CD14-positive monocyte (primary cell): ENCODE results near the gene PELI2. TPM values are rescaled to one million over a fixed set of nuclear protein-coding genes. Genes with fewer than 3 reads are reported as not detected.

Experiments used
- DNase-seq, 3 donors: peaks; one replicate each; pipeline ENCODE4 v3.0.0-alpha.2; 2011 to 2022
- H2AFZ ChIP-seq: 2 replicates; pipeline ENCODE4 v1.6.0; 2012; ENCODE audit warnings: mild to moderate bottlenecking, low read depth, low read length, inconsistent platforms; ENCODE audit not compliant: insufficient read depth, poor library complexity, severe bottlenecking
- H3K27ac ChIP-seq, 2 donors: 1 replicate in 1 of 2; 2 replicates in 1 of 2; pipeline ENCODE4 v1.5.1; 2012 to 2013; ENCODE audit warnings: low read length in 2 of 2, control low read depth in 1 of 2, inconsistent platforms in 1 of 2, low read depth in 1 of 2, mild to moderate bottlenecking in 1 of 2
- H3K27me3 ChIP-seq, 2 donors: one replicate each; pipeline versions ENCODE4 v1.6.0 to v1.6.1; 2011 to 2013; ENCODE audit warnings: low read length in 2 of 2; ENCODE audit not compliant: control insufficient read depth in 2 of 2, insufficient read depth in 2 of 2
- H3K36me3 ChIP-seq, 2 donors: replicated peaks in 1 of 2; 1 replicate in 1 of 2; 2 replicates in 1 of 2; pipeline versions ENCODE4 v1.5.1 to v1.6.1; 2012 to 2013; ENCODE audit warnings: low read length in 2 of 2, control low read depth in 1 of 2, inconsistent platforms in 1 of 2, mild to moderate bottlenecking in 1 of 2; ENCODE audit not compliant: insufficient read depth in 2 of 2, control insufficient read depth in 1 of 2
- H3K4me1 ChIP-seq, 2 donors: 1 replicate in 1 of 2; 2 replicates in 1 of 2; pipeline versions ENCODE4 v1.5.1 to v1.6.1; 2012 to 2013; ENCODE audit warnings: low read length in 2 of 2, control low read depth in 1 of 2, inconsistent platforms in 1 of 2, mild to moderate bottlenecking in 1 of 2, moderate library complexity in 1 of 2; ENCODE audit not compliant: insufficient read depth in 2 of 2, control insufficient read depth in 1 of 2
- H3K4me2 ChIP-seq: replicated peaks from 2 replicates; pipeline ENCODE3; 2012; ENCODE audit warnings: low read length, moderate library complexity, mild to moderate bottlenecking; ENCODE audit not compliant: poor library complexity, severe bottlenecking; ENCODE audit errors: extremely low read depth
- H3K4me3 ChIP-seq, 3 experiments: fragments of 200-600 bp in 1 of 3; sonication (generic) in 1 of 3; replicated peaks in 1 of 3; 1 replicate in 2 of 3; 2 replicates in 1 of 3; pipeline ENCODE4 v1.5.1; 2011 to 2013; ENCODE audit warnings: low read length in 3 of 3, mild to moderate bottlenecking in 3 of 3, control low read depth in 2 of 3, low read depth in 2 of 3, inconsistent platforms in 1 of 3, moderate library complexity in 1 of 3
- H3K79me2 ChIP-seq: 2 replicates; pipeline ENCODE4 v1.6.0; 2012; ENCODE audit warnings: mild to moderate bottlenecking, control low read depth, inconsistent platforms, low read length, moderate library complexity; ENCODE audit not compliant: insufficient read depth
- H3K9ac ChIP-seq: 2 replicates; pipeline ENCODE4 v1.6.0; 2017; ENCODE audit warnings: low read length, mild to moderate bottlenecking; ENCODE audit not compliant: insufficient read depth, poor library complexity, severe bottlenecking
- H3K9me3 ChIP-seq, 2 donors: replicated peaks in 1 of 2; 1 replicate in 1 of 2; 2 replicates in 1 of 2; pipeline versions ENCODE4 v1.5.1 to v1.6.1; 2012 to 2013; ENCODE audit warnings: low read length in 2 of 2, control low read depth in 1 of 2; ENCODE audit not compliant: control insufficient read depth in 1 of 2, insufficient read depth in 1 of 2
- H4K20me1 ChIP-seq: 2 replicates; pipeline ENCODE4 v1.6.0; 2012; ENCODE audit warnings: mild to moderate bottlenecking, low read length, control low read depth, moderate library complexity; ENCODE audit not compliant: insufficient read depth
- H3K27ac Mint-ChIP-seq, 7 donors: one replicate each; pipeline ENCODE4 v1.8.0; 2020; ENCODE audit warnings: mild to moderate bottlenecking in 7 of 7, mixed read lengths in 7 of 7, moderate library complexity in 6 of 7, inconsistent platforms in 2 of 7
- H3K27me3 Mint-ChIP-seq, 3 donors: one replicate each; pipeline ENCODE4 v1.8.0; 2021 to 2022; ENCODE audit warnings: low read depth in 3 of 3, mild to moderate bottlenecking in 3 of 3, mixed read lengths in 3 of 3, moderate library complexity in 3 of 3, inconsistent platforms in 1 of 3
- H3K36me3 Mint-ChIP-seq, 2 donors: one replicate each; pipeline ENCODE4 v1.8.0; 2020; ENCODE audit warnings: mixed read lengths in 2 of 2, inconsistent platforms in 1 of 2, mild to moderate bottlenecking in 1 of 2
- H3K4me1 Mint-ChIP-seq: one replicate; pipeline ENCODE4 v1.8.0; 2020; ENCODE audit warnings: mild to moderate bottlenecking, mixed read lengths
- H3K4me3 Mint-ChIP-seq, 2 donors: one replicate each; pipeline ENCODE4 v1.8.0; 2020; ENCODE audit warnings: mild to moderate bottlenecking in 2 of 2, mixed read lengths in 2 of 2, moderate library complexity in 1 of 2
- H3K9me3 Mint-ChIP-seq, 7 donors: one replicate each; pipeline ENCODE4 v1.8.0; 2020 to 2022; ENCODE audit warnings: mixed read lengths in 7 of 7, mild to moderate bottlenecking in 6 of 7, moderate library complexity in 6 of 7, inconsistent platforms in 2 of 7
- WGBS: methylation state at CpG from one replicate; pipeline ENCODE4 v1.1.5; 2013; ENCODE audit warnings: missing lambda C conversion rate; ENCODE audit not compliant: insufficient coverage; 5-methylcytosine and 5-hydroxymethylcytosine counted together
- intact Hi-C, 2 donors: fragments of 100-400 bp; cut with micrococcal nuclease; formaldehyde crosslinking; loops; one replicate each; pipeline versions ENCODE4 v1.15.0 to v1.15.1; 2023
- polyA plus RNA-seq, 3 donors: library from polyadenylated mRNA; depleted of rRNA in 1 of 3; unstranded in 2 of 3; stranded (reverse) in 1 of 3; fragments of 300-500 nt in 2 of 3; fragments of >200 nt in 1 of 3; fragmentation: Illumina TruSeq in 2 of 3; gene quantifications; 1 replicate in 2 of 3; 2 replicates in 1 of 3; pipeline ENCODE4 v1.2.3, GENCODE V29; 2012 to 2021
- TF ChIP-seq, protein P1 (sequence below): fragments of 200-600 bp; IDR thresholded peaks from one replicate; pipeline ENCODE4 v1.8.0; 2022; ENCODE audit warnings: antibody characterized with exemption, mild to moderate bottlenecking

Gene PELI2
- polyA plus RNA-seq, 3 donors, result 10.1 to 35.8 (median 12.5) TPM

DNA sequence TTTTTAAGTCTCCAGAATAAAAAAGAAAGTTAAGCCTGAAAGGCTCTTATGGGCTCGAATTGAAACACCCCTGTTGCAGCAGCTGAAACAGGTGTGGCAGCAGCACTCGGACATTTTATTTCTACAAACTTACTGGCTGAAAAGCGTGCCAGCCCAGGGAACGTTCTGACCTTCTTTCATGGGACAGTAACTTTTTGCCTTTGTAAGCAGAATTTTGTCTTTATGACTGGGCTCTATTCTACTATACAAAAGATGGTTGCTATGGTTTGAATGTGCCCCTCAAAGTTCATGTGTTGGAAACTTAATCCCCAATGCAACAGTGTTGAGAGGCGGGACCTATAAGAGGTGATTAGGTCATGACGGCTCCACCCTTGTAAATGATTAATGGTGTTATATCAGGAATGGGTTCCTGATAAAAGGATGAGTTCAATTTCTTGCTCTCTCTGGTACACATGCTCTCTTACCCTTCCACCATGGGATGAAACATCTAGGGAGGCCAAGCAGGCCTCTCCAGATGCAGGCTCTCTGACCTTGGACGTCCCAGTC, 52.7 kb downstream of the PELI2 start:
- no peak overlapping the region for H3K27ac ChIP-seq
- H3K4me1 ChIP-seq, result peaks cover 0 to 8% of the 10 kb centered on the region in 2 donors
- no peak overlapping the region for H3K4me3 ChIP-seq
- peaks cover 98% of the 10 kb centered on the region for H3K79me2 ChIP-seq
- Mint-ChIP-seq H3K9me3 (peaks cover 2 to 9% (median 6%) of the 10 kb centered on the region in 7 donors), H3K36me3 (peaks cover under 1 to 3% of the 10 kb centered on the region in 2 donors), H3K4me3 (no peak overlapping the region), H3K4me1 (peaks cover 26% of the 10 kb centered on the region), H3K27ac (no peak overlapping the region), H3K27me3 (peaks cover 0 to 2% (median 0%) of the 10 kb centered on the region in 3 donors)
- H2AFZ ChIP-seq, result no peak overlapping the region
- no peak overlapping the region for H3K9ac ChIP-seq
- intact Hi-C loops, result no loop called here
- no peaks in the 10 kb centered on the region for H3K27me3 ChIP-seq
- no peak overlapping the region for H3K4me2 ChIP-seq
- WGBS, result 97% methylated on average over 3 of the region's 7 CpGs
- DNase-seq, result no peak
- H3K9me3 ChIP-seq, result no peaks in the 10 kb centered on the region
- TF ChIP-seq, protein P1, sequence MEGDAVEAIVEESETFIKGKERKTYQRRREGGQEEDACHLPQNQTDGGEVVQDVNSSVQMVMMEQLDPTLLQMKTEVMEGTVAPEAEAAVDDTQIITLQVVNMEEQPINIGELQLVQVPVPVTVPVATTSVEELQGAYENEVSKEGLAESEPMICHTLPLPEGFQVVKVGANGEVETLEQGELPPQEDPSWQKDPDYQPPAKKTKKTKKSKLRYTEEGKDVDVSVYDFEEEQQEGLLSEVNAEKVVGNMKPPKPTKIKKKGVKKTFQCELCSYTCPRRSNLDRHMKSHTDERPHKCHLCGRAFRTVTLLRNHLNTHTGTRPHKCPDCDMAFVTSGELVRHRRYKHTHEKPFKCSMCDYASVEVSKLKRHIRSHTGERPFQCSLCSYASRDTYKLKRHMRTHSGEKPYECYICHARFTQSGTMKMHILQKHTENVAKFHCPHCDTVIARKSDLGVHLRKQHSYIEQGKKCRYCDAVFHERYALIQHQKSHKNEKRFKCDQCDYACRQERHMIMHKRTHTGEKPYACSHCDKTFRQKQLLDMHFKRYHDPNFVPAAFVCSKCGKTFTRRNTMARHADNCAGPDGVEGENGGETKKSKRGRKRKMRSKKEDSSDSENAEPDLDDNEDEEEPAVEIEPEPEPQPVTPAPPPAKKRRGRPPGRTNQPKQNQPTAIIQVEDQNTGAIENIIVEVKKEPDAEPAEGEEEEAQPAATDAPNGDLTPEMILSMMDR, result no peak
- H3K36me3 ChIP-seq, result no peaks in the 10 kb centered on the region
- peaks cover 100% of the 10 kb centered on the region for H4K20me1 ChIP-seq

DNA sequence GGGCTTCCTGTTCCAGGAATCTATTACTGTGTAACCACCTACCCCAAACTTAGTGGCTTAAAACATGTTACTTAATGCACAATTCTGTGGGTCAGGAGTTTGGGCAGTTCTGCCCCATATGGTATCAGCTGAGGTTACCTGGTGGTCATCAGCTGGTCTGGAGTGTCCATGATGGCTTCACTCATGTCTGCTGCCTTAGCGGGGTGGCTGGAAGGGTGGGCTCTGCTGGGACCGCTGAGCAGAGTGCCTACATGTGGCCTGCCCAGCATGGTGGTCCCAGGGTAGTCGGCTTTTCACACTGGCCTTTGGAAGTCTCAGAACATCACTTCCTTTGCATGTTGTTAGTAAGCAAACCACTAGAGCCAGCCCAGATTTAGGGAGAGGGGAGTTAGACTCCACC, 53.9 kb downstream of the PELI2 start:
- TF ChIP-seq, protein P1, result no peak
- WGBS, result 100% methylated on average over 1 of the region's 3 CpGs
- Mint-ChIP-seq H3K4me3 (no peak overlapping the region), H3K4me1 (peaks cover 26% of the 10 kb centered on the region), H3K9me3 (peaks cover 0 to 2% (median 0%) of the 10 kb centered on the region in 7 donors), H3K27ac (peak overlapping the region in 2 of 7 donors; percentile 12 to 34), H3K27me3 (peaks cover 0 to 4% (median 0%) of the 10 kb centered on the region in 3 donors), H3K36me3 (peaks cover 0 to 6% of the 10 kb centered on the region in 2 donors)
- no peak overlapping the region for H3K9ac ChIP-seq
- no peak overlapping the region for H3K4me3 ChIP-seq
- H3K9me3 ChIP-seq, result no peaks in the 10 kb centered on the region
- H3K4me1 ChIP-seq, result peaks cover 0 to 8% of the 10 kb centered on the region in 2 donors
- peaks cover 98% of the 10 kb centered on the region for H3K79me2 ChIP-seq
- no peak overlapping the region for H3K4me2 ChIP-seq
- H4K20me1 ChIP-seq, result peaks cover 100% of the 10 kb centered on the region
- no peak for DNase-seq
- H3K36me3 ChIP-seq, result no peaks in the 10 kb centered on the region
- H3K27ac ChIP-seq, result peak overlapping the region in 1 of 2 donors; percentile 35
- H3K27me3 ChIP-seq, result no peaks in the 10 kb centered on the region
- intact Hi-C loops, result no loop called here
- H2AFZ ChIP-seq, result no peak overlapping the region
